Stomach (tissue), 4 donors: ENCODE results near the gene PPIF.

Experiments used
- CTCF ChIP-seq, 7 experiments: fragments of 450-650 bp in 4 of 7; fragments of 200-600 bp in 3 of 7; sonication (generic) in 3 of 7; IDR thresholded peaks; one replicate each; pipeline ENCODE4 v1.5.1; 2016 to 2019; ENCODE audit warnings: antibody characterized with exemption in 7 of 7, control low read depth in 2 of 7, mild to moderate bottlenecking in 1 of 7
- EP300 ChIP-seq: sonication (generic); formaldehyde crosslinking; IDR thresholded peaks from one replicate; pipeline ENCODE4 v1.6.1; 2017; ENCODE audit warnings: antibody characterized with exemption
- POLR2A ChIP-seq, 4 donors: fragments of 450-650 bp; IDR thresholded peaks; one replicate each; pipeline ENCODE4 v1.6.1; 2016; ENCODE audit warnings: antibody characterized with exemption in 4 of 4, control low read depth in 2 of 4, mild to moderate bottlenecking in 1 of 4, moderate library complexity in 1 of 4
- POLR2AphosphoS5 ChIP-seq, 3 donors: sonication (generic); formaldehyde crosslinking; IDR thresholded peaks; one replicate each; pipeline ENCODE4 v1.6.1; 2016; ENCODE audit warnings: antibody characterized with exemption in 3 of 3

DNA sequence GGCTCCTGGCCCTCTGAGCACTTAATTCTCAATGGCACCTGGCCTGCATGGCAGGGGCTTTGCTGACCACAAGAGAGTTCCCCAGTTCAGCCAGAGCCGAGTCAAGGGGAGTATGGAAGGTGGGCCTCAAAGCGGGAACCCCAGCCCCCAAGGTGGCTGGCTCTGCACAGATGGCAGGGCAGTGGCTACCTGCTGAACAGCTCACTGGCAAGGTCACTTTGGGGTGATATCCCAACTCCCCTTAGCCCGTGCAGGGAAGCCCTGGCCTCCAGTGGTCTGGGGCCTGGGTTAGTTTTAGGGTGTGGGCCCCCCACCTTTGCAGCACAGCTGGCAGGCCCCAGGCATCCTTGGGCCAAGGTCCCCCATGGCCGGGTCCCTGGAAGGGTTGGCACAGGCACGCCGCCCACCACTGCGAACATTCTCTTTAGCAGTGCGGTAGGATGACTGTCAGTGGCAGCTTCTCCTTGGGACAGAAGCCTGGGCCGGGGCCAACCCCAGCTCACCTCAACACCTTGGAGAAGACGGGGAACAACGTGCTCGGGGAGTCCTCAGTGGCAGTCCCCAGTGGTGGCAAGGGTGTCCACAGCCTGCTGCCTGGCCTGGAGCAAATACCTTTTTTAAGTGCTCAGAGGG lies 36.8 kb downstream of the PPIF start:
- TF ChIP-seq CTCF (IDR thresholded peaks at IDR 0.05) (no peak), POLR2A (IDR thresholded peaks at IDR 0.05) (no peak), EP300 (no peak), POLR2AphosphoS5 (IDR thresholded peaks at IDR 0.05) (no peak)
